NCI-H2171 (cell line): ENCODE results near the gene SRSF8.
"Not testable (repeated sequence)": the region's sequence is repeated elsewhere in the genome, so short reads cannot be mapped to it uniquely, and the experiment has no call there.

Experiments used
- DNase-seq: peaks from one replicate; lab custom pipeline; 2025; lab: John Stamatoyannopoulos, UW

SRSF8 gene

GRCh38 chr11:95066716-95067038, at the start of gene SRSF8:
SRSF8 (plus strand) TSS chr11:95066919; CDS start chr11:95067227, 308 bp downstream.
- DNase-seq = no peak

GRCh38 chr11:95021468-95021867, 45.3 kb upstream of the SRSF8 start:
- not testable (repeated sequence) for DNase-seq

- DNase-seq = no peak
These were observed 41.8 kb upstream of the SRSF8 start, which contains the start of gene KDM4E for GRCh38 chr11:95024958-95025357. KDM4E (plus strand) TSS chr11:95025258; CDS start chr11:95025558, 300 bp downstream.

- not testable (repeated sequence) for DNase-seq
These were observed 41.1 kb upstream of the SRSF8 start for GRCh38 chr11:95025594-95025993.

- DNase-seq = no peak
These were observed 38.4 kb upstream of the SRSF8 start for GRCh38 chr11:95028357-95028756.

GRCh38 chr11:95033051-95033450, 33.7 kb upstream of the SRSF8 start:
- no peak for DNase-seq

GRCh38 chr11:95035316-95035715, 31.4 kb upstream of the SRSF8 start:
- DNase-seq = no peak

- not testable (repeated sequence) for DNase-seq
These were observed 29.2 kb upstream of the SRSF8 start for GRCh38 chr11:95037356-95038035.

- DNase-seq = no peak
These were observed 24.5 kb upstream of the SRSF8 start for GRCh38 chr11:95042239-95042638.

GRCh38 chr11:95042906-95043305, 23.8 kb upstream of the SRSF8 start:
- DNase-seq = no peak

- no peak for DNase-seq
These were observed 22.7 kb upstream of the SRSF8 start for GRCh38 chr11:95044010-95044409.

- DNase-seq = no peak
These were observed 20.9 kb upstream of the SRSF8 start for GRCh38 chr11:95045812-95046211.

- not testable (repeated sequence) for DNase-seq
These were observed 17.6 kb upstream of the SRSF8 start, which contains the start of gene KDM4F for GRCh38 chr11:95049122-95049521. KDM4F (plus strand) TSS chr11:95049422.

GRCh38 chr11:95050595-95051202, 16.0 kb upstream of the SRSF8 start:
- DNase-seq = no peak

GRCh38 chr11:95054356-95054755, 12.4 kb upstream of the SRSF8 start:
- no peak for DNase-seq

GRCh38 chr11:95055283-95055897, 11.3 kb upstream of the SRSF8 start:
- no peak for DNase-seq

GRCh38 chr11:95057959-95058358, 8.8 kb upstream of the SRSF8 start:
- DNase-seq = no peak

GRCh38 chr11:95058621-95059020, 8.1 kb upstream of the SRSF8 start:
- no peak for DNase-seq

- no peak for DNase-seq
These were observed 7.7 kb upstream of the SRSF8 start for GRCh38 chr11:95059046-95059445.

GRCh38 chr11:95065336-95065735, 1.4 kb upstream of the SRSF8 start:
- peak; percentile 4 for DNase-seq

GRCh38 chr11:95067039-95067840, 521 bp downstream of the SRSF8 start:
- peak; percentile 66 for DNase-seq

GRCh38 chr11:95067841-95068219, 1.1 kb downstream of the SRSF8 start:
- no peak for DNase-seq
